ENCODE measurements around the gene NRXN3.

NRXN3 gene

DNA sequence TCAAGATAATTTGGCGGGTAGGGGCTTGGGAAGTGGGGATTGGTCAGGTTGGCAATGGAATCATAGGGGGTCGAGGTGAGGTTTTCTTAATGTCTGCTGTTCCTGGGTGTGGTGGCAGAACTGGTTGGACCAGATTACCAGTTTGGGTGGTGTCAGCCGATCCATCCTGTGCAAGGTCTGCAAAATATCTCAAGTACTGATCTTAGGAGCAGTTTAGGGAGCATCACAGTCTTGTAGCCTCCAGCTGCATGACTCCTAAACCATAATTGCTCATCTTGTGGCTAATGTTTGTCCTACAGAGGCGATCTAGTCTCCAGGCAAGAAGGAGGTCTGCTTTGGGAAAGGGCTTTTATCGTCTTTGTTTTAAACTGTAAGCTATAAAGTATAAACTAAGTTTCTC is 1172.8 kb downstream of the NRXN3 start:
- Histone ChIP-seq H3K27me3 (ENCODE audit: insufficient read depth, low read length) (no peaks in the 10 kb centered on the region), H3K9me3 (ENCODE audit: insufficient read depth, low read depth, low read length) (no peaks in the 10 kb centered on the region), H3K9ac (ENCODE audit: low read depth, low read length) (no peak overlapping the region), H3K4me3 (ENCODE audit: low read length) (no peak overlapping the region), H3K27ac (ENCODE audit: low read length) (no peak overlapping the region), H3K36me3 (ENCODE audit: insufficient read depth, low read depth, low read length) (no peaks in the 10 kb centered on the region), H3K4me1 (ENCODE audit: insufficient read depth, low read length) (peaks cover 8% of the 10 kb centered on the region; the same call in 1 of the 2 replicates)

DNA sequence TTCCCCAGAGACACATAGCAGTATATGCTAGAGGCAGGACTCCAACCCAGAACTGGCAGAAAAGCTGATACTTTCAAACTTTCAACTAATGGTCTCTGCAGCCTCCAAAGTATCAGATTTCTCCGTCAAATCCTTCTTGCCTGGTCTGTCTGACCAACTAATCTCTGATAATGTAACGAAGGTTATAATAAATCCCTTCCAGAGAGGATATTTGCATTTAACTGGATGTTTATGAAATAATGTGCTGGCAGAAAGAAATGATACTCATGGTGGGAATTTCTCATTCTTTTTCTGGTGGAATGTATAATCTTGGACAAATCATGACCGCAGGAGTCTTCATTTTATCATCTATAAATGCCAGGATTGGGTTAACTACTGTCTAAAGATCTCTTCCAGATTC is 1180.8 kb downstream of the NRXN3 start:
- H3K9me3 ChIP-seq (ENCODE audit: insufficient read depth, low read depth, low read length), result no peaks in the 10 kb centered on the region
- H3K27ac ChIP-seq (ENCODE audit: low read length), result no peak overlapping the region
- H3K9ac ChIP-seq (ENCODE audit: low read depth, low read length), result no peak overlapping the region
- H3K4me3 ChIP-seq (ENCODE audit: low read length), result no peak overlapping the region
- peaks cover 8% of the 10 kb centered on the region; the same call in 1 of the 2 replicates for H3K4me1 ChIP-seq (ENCODE audit: insufficient read depth, low read length)
- no peaks in the 10 kb centered on the region for H3K36me3 ChIP-seq (ENCODE audit: insufficient read depth, low read depth, low read length)
- no peaks in the 10 kb centered on the region for H3K27me3 ChIP-seq (ENCODE audit: insufficient read depth, low read length)

DNA sequence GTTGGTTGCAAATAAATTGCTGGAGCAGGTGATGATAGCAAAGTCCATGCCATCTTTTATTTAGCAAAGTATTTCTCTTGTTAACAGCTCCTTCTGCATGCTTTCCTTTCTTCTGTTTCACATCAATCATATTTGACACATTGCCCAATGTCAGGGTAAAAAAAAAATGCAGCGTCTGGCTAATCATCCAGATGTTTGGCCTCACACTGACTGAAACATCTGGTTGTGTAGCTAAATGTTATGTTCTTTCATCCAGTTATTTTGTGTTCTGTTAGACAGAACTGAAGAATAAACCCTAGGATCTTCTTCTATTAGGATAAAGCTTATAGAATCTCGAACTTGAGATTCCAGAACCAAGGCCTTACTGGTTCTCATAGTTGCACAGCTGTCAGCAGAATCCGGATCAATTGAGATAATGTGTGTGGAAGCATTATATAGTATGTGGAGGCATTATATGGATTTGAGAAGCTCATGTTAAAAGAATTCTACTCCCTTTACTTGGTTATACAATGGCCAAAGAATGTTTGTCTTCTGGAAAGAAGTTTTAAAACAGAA is 1182.0 kb downstream of the NRXN3 start:
- H3K27me3 ChIP-seq (ENCODE audit: insufficient read depth, low read length), result no peaks in the 10 kb centered on the region
- no peak overlapping the region for H3K4me3 ChIP-seq (ENCODE audit: low read length)
- H3K9me3 ChIP-seq (ENCODE audit: insufficient read depth, low read depth, low read length), result no peaks in the 10 kb centered on the region
- no peak overlapping the region for H3K27ac ChIP-seq (ENCODE audit: low read length)
- H3K9ac ChIP-seq (ENCODE audit: low read depth, low read length), result no peak overlapping the region
- peaks cover 13% of the 10 kb centered on the region; the same call in 1 of the 2 replicates for H3K4me1 ChIP-seq (ENCODE audit: insufficient read depth, low read length)
- no peaks in the 10 kb centered on the region for H3K36me3 ChIP-seq (ENCODE audit: insufficient read depth, low read depth, low read length)

DNA sequence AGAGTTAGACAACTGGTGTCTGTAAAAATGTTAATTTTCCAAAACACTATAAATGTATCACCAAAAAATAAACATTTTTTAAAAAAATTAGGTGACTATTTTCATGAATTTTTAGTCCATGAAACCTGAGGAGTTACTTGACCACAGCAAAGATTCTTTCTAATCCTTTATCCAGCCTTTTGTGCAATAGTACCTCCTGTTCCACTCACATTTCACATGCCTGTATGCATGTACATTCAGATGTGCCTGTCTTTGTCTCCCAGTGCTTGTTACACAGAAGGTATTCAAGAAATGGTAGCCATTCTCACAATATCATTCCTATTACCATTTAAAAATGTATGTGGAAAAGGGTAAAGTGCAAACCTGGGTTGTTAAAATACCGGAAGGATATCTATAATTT is 1184.2 kb downstream of the NRXN3 start:
- H3K4me3 ChIP-seq (ENCODE audit: low read length), result no peak overlapping the region
- peaks cover 13% of the 10 kb centered on the region; the same call in 1 of the 2 replicates for H3K4me1 ChIP-seq (ENCODE audit: insufficient read depth, low read length)
- H3K27me3 ChIP-seq (ENCODE audit: insufficient read depth, low read length), result no peaks in the 10 kb centered on the region
- no peak overlapping the region for H3K9ac ChIP-seq (ENCODE audit: low read depth, low read length)
- no peaks in the 10 kb centered on the region for H3K9me3 ChIP-seq (ENCODE audit: insufficient read depth, low read depth, low read length)
- no peaks in the 10 kb centered on the region for H3K36me3 ChIP-seq (ENCODE audit: insufficient read depth, low read depth, low read length)
- no peak overlapping the region for H3K27ac ChIP-seq (ENCODE audit: low read length)

DNA sequence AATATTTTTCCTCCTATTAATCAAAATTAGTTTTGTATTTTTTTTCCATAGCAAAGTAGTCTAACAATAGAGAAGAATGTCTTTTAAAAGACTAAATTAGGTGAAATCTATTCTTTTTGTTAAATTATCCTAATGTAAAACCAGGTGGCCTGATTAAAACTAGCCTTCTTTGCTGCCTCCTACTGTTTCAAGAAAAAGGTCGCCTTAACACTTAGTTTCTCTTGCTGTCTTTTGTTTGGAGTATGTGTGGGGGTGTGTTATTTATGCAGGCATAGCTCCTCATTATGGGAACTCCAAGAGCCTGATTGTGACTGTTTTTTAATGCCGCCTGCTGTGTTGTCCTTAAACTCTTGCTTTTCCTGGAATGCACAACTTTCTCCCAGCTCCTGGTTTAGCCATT is 1185.9 kb downstream of the NRXN3 start:
- peaks cover 13% of the 10 kb centered on the region; the same call in 1 of the 2 replicates for H3K4me1 ChIP-seq (ENCODE audit: insufficient read depth, low read length)
- no peak overlapping the region for H3K27ac ChIP-seq (ENCODE audit: low read length)
- no peaks in the 10 kb centered on the region for H3K9me3 ChIP-seq (ENCODE audit: insufficient read depth, low read depth, low read length)
- H3K27me3 ChIP-seq (ENCODE audit: insufficient read depth, low read length), result no peaks in the 10 kb centered on the region
- H3K4me3 ChIP-seq (ENCODE audit: low read length), result no peak overlapping the region
- H3K36me3 ChIP-seq (ENCODE audit: insufficient read depth, low read depth, low read length), result no peaks in the 10 kb centered on the region
- H3K9ac ChIP-seq (ENCODE audit: low read depth, low read length), result no peak overlapping the region

DNA sequence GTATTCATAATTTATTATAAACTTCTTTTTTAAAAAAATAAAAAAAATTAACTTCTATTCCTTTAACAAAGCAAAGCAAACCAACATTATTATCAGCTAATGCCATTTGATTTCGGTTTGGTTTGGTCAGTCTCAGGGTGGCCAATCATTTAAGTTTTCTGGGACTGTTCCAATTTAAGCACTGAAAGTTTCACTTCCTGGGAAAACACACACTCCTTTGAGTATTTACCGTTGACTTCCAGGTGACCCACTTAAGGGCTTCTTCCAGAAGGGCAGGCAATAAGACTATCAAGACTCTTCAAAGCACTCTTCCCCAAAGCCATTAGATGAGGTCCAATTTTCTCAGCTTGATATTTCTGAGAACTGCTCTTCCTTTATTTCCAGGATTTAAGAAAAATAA is 1187.1 kb downstream of the NRXN3 start:
- Histone ChIP-seq H3K4me3 (ENCODE audit: low read length) (no peak overlapping the region), H3K27ac (ENCODE audit: low read length) (no peak overlapping the region), H3K36me3 (ENCODE audit: insufficient read depth, low read depth, low read length) (no peaks in the 10 kb centered on the region), H3K9ac (ENCODE audit: low read depth, low read length) (no peak overlapping the region), H3K27me3 (ENCODE audit: insufficient read depth, low read length) (no peaks in the 10 kb centered on the region), H3K9me3 (ENCODE audit: insufficient read depth, low read depth, low read length) (no peaks in the 10 kb centered on the region), H3K4me1 (ENCODE audit: insufficient read depth, low read length) (peaks cover 13% of the 10 kb centered on the region; the same call in 1 of the 2 replicates)

DNA sequence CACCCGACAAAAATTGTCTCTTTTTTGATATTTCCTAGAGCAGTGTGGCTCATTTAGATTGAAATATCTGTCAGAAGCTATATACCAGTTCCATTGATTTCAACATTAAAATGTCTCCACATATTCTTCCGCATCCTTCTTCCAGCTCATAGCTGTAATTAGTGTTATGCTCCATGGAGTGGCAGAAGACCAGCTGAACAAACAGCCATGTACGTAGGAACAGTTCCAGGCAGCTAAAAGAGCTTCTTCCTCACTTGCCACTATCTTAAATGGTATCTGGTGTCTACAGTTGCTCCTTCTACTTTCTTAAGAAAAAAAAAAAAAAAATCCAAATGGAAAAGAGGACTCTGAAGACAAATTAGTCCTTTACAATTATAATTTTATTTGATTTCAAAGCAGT is 1193.1 kb downstream of the NRXN3 start:
- Histone ChIP-seq H3K9me3 (ENCODE audit: insufficient read depth, low read depth, low read length) (no peaks in the 10 kb centered on the region), H3K4me3 (ENCODE audit: low read length) (no peak overlapping the region), H3K4me1 (ENCODE audit: insufficient read depth, low read length) (no peaks in the 10 kb centered on the region; the same call in 1 of the 2 replicates), H3K36me3 (ENCODE audit: insufficient read depth, low read depth, low read length) (no peaks in the 10 kb centered on the region), H3K27me3 (ENCODE audit: insufficient read depth, low read length) (no peaks in the 10 kb centered on the region), H3K9ac (ENCODE audit: low read depth, low read length) (no peak overlapping the region), H3K27ac (ENCODE audit: low read length) (no peak overlapping the region)

DNA sequence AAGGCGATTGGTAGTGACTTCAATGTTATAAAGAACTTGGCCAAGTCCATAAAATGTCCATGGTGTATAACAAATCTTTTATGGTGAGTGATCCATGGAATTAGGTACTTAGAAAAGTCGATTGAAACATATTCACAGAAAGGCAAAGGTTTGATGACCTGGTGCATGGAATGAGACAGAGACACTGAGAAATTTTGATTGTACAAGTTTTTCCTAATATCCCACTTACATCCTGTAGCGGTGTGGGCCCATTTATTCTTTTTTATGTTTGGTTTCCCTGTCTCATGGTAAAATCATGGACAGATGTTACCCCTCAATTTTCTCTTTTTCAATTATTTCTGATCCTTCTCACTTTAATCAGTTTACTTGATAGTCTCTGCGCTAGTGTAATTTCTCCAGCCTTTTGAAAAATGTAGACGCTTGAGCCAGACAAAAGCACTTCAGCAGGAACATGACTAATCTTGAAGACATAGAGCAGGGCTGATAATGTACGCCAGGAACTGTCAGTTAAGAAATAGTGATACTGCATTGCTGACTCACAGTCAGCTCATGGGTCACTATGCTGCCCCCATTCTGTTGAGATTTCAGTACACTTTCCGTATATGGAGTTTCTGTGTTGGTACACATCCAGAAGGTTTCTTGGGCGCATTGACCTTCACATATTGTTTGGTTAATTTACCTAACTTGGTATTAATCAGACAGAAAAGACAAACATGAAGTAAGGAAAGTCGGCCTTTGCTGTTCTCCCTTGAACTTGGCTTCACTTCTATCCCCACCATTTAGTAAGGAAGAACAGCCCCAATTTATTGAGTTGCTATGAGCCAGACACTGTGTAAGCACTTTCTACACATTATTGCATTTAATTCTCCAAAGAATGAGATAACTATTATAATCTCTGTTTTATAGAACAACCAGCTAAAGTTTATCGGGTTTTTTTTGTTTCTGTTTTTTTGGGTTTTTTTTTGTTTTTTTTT is 1199.5 kb downstream of the NRXN3 start:
- no peaks in the 10 kb centered on the region for H3K36me3 ChIP-seq (ENCODE audit: insufficient read depth, low read depth, low read length)
- H3K27me3 ChIP-seq (ENCODE audit: insufficient read depth, low read length), result no peaks in the 10 kb centered on the region
- peaks cover 13% of the 10 kb centered on the region; the same call in 1 of the 2 replicates for H3K4me1 ChIP-seq (ENCODE audit: insufficient read depth, low read length)
- no peaks in the 10 kb centered on the region for H3K9me3 ChIP-seq (ENCODE audit: insufficient read depth, low read depth, low read length)
- no peak overlapping the region for H3K27ac ChIP-seq (ENCODE audit: low read length)
- H3K4me3 ChIP-seq (ENCODE audit: low read length), result no peak overlapping the region
- H3K9ac ChIP-seq (ENCODE audit: low read depth, low read length), result no peak overlapping the region

DNA sequence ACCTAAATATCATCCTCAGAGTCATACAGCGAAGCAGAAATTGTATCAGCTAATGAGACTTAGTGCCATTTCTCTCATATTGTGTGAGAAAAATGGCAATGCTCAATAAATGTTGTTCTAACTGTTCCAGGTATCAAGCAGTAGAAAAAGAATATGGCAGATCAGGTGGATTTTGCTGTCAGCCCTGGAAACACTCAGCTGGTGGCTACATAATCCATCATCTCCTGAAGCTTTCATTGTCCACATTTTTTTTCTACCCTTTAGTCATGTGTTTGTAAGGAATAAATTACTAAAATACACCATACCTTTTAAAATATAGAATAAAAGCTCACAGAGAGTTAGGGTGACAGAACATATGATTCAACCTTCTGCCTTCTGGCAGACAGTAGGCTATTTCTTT is 1200.8 kb downstream of the NRXN3 start:
- no peaks in the 10 kb centered on the region for H3K27me3 ChIP-seq (ENCODE audit: insufficient read depth, low read length)
- H3K36me3 ChIP-seq (ENCODE audit: insufficient read depth, low read depth, low read length), result no peaks in the 10 kb centered on the region
- H3K9ac ChIP-seq (ENCODE audit: low read depth, low read length), result no peak overlapping the region
- H3K4me3 ChIP-seq (ENCODE audit: low read length), result no peak overlapping the region
- H3K4me1 ChIP-seq (ENCODE audit: insufficient read depth, low read length), result peaks cover 20% of the 10 kb centered on the region; the same call in 1 of the 2 replicates
- no peaks in the 10 kb centered on the region for H3K9me3 ChIP-seq (ENCODE audit: insufficient read depth, low read depth, low read length)
- no peak overlapping the region for H3K27ac ChIP-seq (ENCODE audit: low read length)

DNA sequence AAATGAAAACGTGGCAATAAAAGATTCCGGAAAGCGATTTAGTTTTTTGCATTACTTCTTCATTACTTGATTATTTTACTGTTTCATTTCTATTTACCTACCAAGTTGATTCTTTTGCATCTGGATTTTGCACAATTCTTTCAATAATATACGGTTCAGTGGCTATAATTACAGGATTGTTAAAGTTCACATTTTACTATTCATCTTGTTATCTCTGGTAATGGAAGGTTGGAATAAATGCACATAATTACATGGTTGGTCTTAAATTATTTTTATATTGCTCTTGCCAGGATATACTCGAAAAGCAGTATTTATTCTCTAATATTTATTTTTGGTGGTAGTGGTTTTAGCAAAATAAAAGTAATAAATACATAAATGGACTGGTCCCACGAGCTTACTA is 1203.3 kb downstream of the NRXN3 start:
- peaks cover 35% of the 10 kb centered on the region; the same call in 1 of the 2 replicates for H3K4me1 ChIP-seq (ENCODE audit: insufficient read depth, low read length)

DNA sequence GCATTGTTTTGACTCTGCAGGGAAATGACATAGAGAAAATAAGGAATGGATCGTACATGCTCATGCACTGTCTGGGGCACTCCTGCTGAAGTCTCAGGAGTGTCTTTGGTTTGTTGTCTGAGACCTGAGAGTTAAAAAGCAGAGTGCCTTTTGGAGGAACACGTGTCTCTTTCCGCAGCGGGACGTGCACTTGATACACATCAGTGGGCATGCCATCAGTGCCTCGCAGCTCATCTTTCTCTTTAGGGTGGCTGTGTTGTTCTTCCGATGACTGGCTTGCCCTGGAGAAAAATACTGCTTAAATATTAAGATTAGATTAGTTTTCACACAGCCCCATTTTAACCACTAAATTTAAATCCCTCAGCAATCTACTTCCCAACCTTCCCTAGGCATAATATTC is 1205.2 kb downstream of the NRXN3 start:
- Histone ChIP-seq H3K9me3 (ENCODE audit: insufficient read depth, low read depth, low read length) (no peaks in the 10 kb centered on the region), H3K4me1 (ENCODE audit: insufficient read depth, low read length) (peaks cover 49% of the 10 kb centered on the region), H3K9ac (ENCODE audit: low read depth, low read length) (no peak overlapping the region), H3K27me3 (ENCODE audit: insufficient read depth, low read length) (no peaks in the 10 kb centered on the region), H3K27ac (ENCODE audit: low read length) (no peak overlapping the region), H3K4me3 (ENCODE audit: low read length) (no peak overlapping the region), H3K36me3 (ENCODE audit: insufficient read depth, low read depth, low read length) (no peaks in the 10 kb centered on the region)

More for the DNA sequence above, 1203.3 kb downstream of the NRXN3 start:
- H3K9me3 ChIP-seq (ENCODE audit: insufficient read depth, low read depth, low read length), result no peaks in the 10 kb centered on the region
- H3K36me3 ChIP-seq (ENCODE audit: insufficient read depth, low read depth, low read length), result no peaks in the 10 kb centered on the region
- no peak overlapping the region for H3K27ac ChIP-seq (ENCODE audit: low read length)
- no peak overlapping the region for H3K4me3 ChIP-seq (ENCODE audit: low read length)
- H3K27me3 ChIP-seq (ENCODE audit: insufficient read depth, low read length), result no peaks in the 10 kb centered on the region
- H3K9ac ChIP-seq (ENCODE audit: low read depth, low read length), result no peak overlapping the region

DNA sequence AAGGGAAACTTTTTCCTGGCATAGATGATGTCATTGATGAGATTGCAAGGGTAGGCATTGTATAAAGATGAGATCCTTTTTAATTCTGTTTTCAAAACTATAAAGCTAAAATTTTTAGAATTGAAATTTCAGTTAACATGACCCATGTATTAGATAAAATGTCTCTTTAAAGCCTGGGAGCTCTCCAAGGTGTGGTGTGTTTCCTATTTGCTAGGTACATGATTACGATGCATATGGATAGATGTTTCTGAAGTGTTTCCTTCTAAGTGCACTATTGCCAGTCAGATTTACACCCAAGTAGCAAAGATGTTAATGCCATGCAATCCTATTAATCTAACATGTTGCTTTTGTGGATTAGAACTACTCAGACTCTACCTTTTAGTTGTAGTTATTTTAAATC is 1206.4 kb downstream of the NRXN3 start:
- Histone ChIP-seq H3K4me3 (ENCODE audit: low read length) (no peak overlapping the region), H3K27me3 (ENCODE audit: insufficient read depth, low read length) (no peaks in the 10 kb centered on the region), H3K27ac (ENCODE audit: low read length) (no peak overlapping the region), H3K36me3 (ENCODE audit: insufficient read depth, low read depth, low read length) (no peaks in the 10 kb centered on the region), H3K9ac (ENCODE audit: low read depth, low read length) (no peak overlapping the region), H3K9me3 (ENCODE audit: insufficient read depth, low read depth, low read length) (no peaks in the 10 kb centered on the region), H3K4me1 (ENCODE audit: insufficient read depth, low read length) (peaks cover 49% of the 10 kb centered on the region)
